SU-DHL-6 (cell line): ENCODE measurements around the gene GPALPP1.

Experiments
- H2AFZ ChIP-seq: fragments of 200-600 bp; sonication (generic); 2 replicates; pipeline ENCODE4 v1.6.1; 2014; ENCODE audit warnings: low read depth, mild to moderate bottlenecking, moderate library complexity, mixed read lengths, antibody characterized with exemption, low read length; ENCODE audit not compliant: severe bottlenecking
- H3F3A ChIP-seq: fragments of 200-600 bp; shearing (Covaris generic); 2 replicates; pipeline ENCODE4 v1.6.0; 2016; ENCODE audit warnings: antibody characterized with exemption, mild to moderate bottlenecking; ENCODE audit not compliant: insufficient read depth
- H3K27ac ChIP-seq: fragments of 200-600 bp; sonication (generic); 2 replicates; pipeline ENCODE4 v1.5.1; 2016; ENCODE audit warnings: low read depth, mild to moderate bottlenecking, low read length, moderate library complexity, mixed read lengths
- H3K27me3 ChIP-seq: fragments of 200-600 bp; sonication (generic), shearing (Covaris generic); 2 replicates; pipeline ENCODE4 v1.6.0; 2014; ENCODE audit warnings: mild to moderate bottlenecking, low read length
- H3K36me3 ChIP-seq: fragments of 200-600 bp; sonication (generic); 2 replicates; pipeline ENCODE4 v1.6.1; 2014; ENCODE audit warnings: mild to moderate bottlenecking, low read length, mixed read lengths
- H3K4me2 ChIP-seq: fragments of 300-600, 200-600 bp; shearing (Covaris generic), sonication (generic); 2 replicates; pipeline ENCODE4 v1.6.0; 2014; ENCODE audit warnings: low read length, low read depth, mild to moderate bottlenecking; ENCODE audit not compliant: poor library complexity, severe bottlenecking
- H3K4me3 ChIP-seq: fragments of 200-600 bp; sonication (generic); 2 replicates; pipeline ENCODE4 v1.5.1; 2014; ENCODE audit warnings: antibody characterized with exemption, low read length, mild to moderate bottlenecking, mixed read lengths; ENCODE audit not compliant: insufficient read depth, poor library complexity, severe bottlenecking
- H3K79me2 ChIP-seq: fragments of 200-600 bp; sonication (generic); 2 replicates; pipeline ENCODE4 v1.6.1; 2014; ENCODE audit warnings: mild to moderate bottlenecking, low read length, moderate library complexity; ENCODE audit not compliant: insufficient read depth
- H3K9ac ChIP-seq: fragments of 200-600 bp; sonication (generic); 2 replicates; pipeline ENCODE4 v1.7.0; 2014; ENCODE audit warnings: mild to moderate bottlenecking, low read length
- H3K9me2 ChIP-seq: fragments of 200-600 bp; sonication (generic); replicated peaks from 2 replicates; pipeline ENCODE4 v1.6.1; 2014; ENCODE audit warnings: low read length; ENCODE audit not compliant: insufficient read depth
- H3K9me3 ChIP-seq: fragments of 200-600 bp; sonication (generic); 2 replicates; pipeline ENCODE4 v1.6.1; 2014; ENCODE audit warnings: low read length, mixed read lengths; ENCODE audit not compliant: insufficient read depth
- H4K20me1 ChIP-seq: fragments of 200-600 bp; sonication (generic); 2 replicates; pipeline ENCODE4 v1.6.1; 2014; ENCODE audit warnings: low read depth, mild to moderate bottlenecking, antibody characterized with exemption, low read length, moderate library complexity, mixed read lengths
- EZH2phosphoT487 ChIP-seq: fragments of 200-600 bp; sonication (generic), shearing (Covaris generic); conservative IDR thresholded peaks from 2 replicates; pipeline ENCODE4 v1.6.1; 2018; ENCODE audit warnings: mild to moderate bottlenecking, antibody characterized with exemption, low read length, moderate library complexity, mixed read lengths
- TF ChIP-seq, protein P1 (sequence below): fragments of 200-600 bp; sonication (generic); IDR thresholded peaks from one replicate; pipeline ENCODE4 v1.5.1; 2017; ENCODE audit warnings: antibody characterized with exemption, mild to moderate bottlenecking, low read length, moderate library complexity; ENCODE audit not compliant: insufficient read depth, poor library complexity, severe bottlenecking

Gene GPALPP1

GRCh38 chr13:45040622-45041021 is 51.3 kb downstream of the GPALPP1 start:
- Histone ChIP-seq H3K4me2 (no peak overlapping the region), H3K4me3 (no peak overlapping the region), H4K20me1 (no peaks in the 10 kb centered on the region), H3K36me3 (no peaks in the 10 kb centered on the region), H3K27me3 (no peaks in the 10 kb centered on the region), H3K79me2 (no peaks in the 10 kb centered on the region), H2AFZ (no peak overlapping the region), H3K9me2 (no peaks in the 10 kb centered on the region), H3K9ac (no peak overlapping the region), H3K9me3 (no peaks in the 10 kb centered on the region), H3K27ac (no peak overlapping the region), H3F3A (no peaks in the 10 kb centered on the region)
- TF ChIP-seq EZH2phosphoT487: no peak
- TF ChIP-seq, protein P1, sequence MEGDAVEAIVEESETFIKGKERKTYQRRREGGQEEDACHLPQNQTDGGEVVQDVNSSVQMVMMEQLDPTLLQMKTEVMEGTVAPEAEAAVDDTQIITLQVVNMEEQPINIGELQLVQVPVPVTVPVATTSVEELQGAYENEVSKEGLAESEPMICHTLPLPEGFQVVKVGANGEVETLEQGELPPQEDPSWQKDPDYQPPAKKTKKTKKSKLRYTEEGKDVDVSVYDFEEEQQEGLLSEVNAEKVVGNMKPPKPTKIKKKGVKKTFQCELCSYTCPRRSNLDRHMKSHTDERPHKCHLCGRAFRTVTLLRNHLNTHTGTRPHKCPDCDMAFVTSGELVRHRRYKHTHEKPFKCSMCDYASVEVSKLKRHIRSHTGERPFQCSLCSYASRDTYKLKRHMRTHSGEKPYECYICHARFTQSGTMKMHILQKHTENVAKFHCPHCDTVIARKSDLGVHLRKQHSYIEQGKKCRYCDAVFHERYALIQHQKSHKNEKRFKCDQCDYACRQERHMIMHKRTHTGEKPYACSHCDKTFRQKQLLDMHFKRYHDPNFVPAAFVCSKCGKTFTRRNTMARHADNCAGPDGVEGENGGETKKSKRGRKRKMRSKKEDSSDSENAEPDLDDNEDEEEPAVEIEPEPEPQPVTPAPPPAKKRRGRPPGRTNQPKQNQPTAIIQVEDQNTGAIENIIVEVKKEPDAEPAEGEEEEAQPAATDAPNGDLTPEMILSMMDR: no peak

DNA sequence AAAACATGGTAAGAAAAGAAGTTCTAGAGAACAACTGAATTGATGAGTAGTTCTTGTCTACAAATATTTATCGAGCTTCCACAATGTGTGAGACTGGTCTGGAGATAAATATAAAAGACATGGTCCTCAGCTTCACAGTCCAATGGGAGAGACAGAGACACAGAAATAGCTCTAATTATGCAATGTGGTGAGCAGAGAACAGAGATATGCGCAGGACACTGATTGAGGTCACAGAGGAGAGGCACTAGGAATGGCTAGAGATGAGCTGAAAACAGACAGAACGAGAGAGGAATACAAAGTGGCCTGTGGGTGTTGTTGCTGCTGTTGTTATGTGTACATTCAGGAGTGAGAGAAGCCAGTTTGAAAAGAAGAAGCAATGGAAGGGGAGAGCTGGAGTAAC is 53.2 kb downstream of the GPALPP1 start:
- Histone ChIP-seq H2AFZ (no peak overlapping the region), H3K79me2 (no peaks in the 10 kb centered on the region), H3K9me3 (no peaks in the 10 kb centered on the region), H3K27me3 (no peaks in the 10 kb centered on the region), H3K4me3 (no peak overlapping the region), H4K20me1 (no peaks in the 10 kb centered on the region), H3K9ac (no peak overlapping the region), H3K36me3 (no peaks in the 10 kb centered on the region), H3K4me2 (no peak overlapping the region), H3K27ac (no peak overlapping the region), H3F3A (no peaks in the 10 kb centered on the region), H3K9me2 (no peaks in the 10 kb centered on the region)
- no peak for TF ChIP-seq EZH2phosphoT487
- TF ChIP-seq, protein P1: no peak

DNA sequence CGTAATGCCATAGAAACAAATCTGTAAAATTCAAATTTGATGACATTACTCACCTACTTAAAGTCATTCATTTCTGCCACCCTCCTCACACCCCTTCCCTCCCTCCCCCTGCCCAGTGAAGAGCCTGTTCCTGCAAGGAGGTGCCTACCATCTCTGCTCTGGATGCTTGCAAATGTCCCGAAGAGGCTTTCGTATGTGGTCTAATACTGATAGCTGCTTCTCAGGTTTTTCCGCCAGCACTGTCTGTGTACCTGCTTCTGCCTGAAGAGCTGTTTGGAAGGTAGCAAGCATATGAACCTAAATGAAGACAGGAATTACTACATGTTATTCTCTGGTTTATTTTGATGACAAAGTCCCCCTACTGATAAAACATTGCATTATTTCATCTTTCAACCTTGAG is 57.1 kb downstream of the GPALPP1 start:
- no peaks in the 10 kb centered on the region for H3K9me2 ChIP-seq
- no peak overlapping the region for H3K4me2 ChIP-seq
- no peak overlapping the region for H3K27ac ChIP-seq
- no peaks in the 10 kb centered on the region for H3K36me3 ChIP-seq
- H3K79me2 ChIP-seq: no peaks in the 10 kb centered on the region
- no peaks in the 10 kb centered on the region for H3K27me3 ChIP-seq
- no peak overlapping the region for H3K4me3 ChIP-seq
- no peaks in the 10 kb centered on the region for H4K20me1 ChIP-seq
- TF ChIP-seq, protein P1: no peak
- no peak for TF ChIP-seq EZH2phosphoT487
- H3F3A ChIP-seq: no peaks in the 10 kb centered on the region
- no peak overlapping the region for H2AFZ ChIP-seq
- H3K9me3 ChIP-seq: no peaks in the 10 kb centered on the region
- no peak overlapping the region for H3K9ac ChIP-seq
